GM12864 (cell line): ENCODE results near the gene LY6G5B.

Experiments
- DNase-seq: peaks from one replicate; pipeline ENCODE4 v3.0.0-alpha.2; 2011; ENCODE audit warnings: low read depth
- H3K4me3 ChIP-seq: 2 replicates; pipeline ENCODE4 v1.5.1; 2011; ENCODE audit warnings: mild to moderate bottlenecking, low read depth, low read length, control low read depth
- CTCF ChIP-seq: IDR thresholded peaks from 2 replicates; pipeline ENCODE4 v1.5.1; 2011; ENCODE audit warnings: low read depth, mild to moderate bottlenecking, moderate library complexity, low read length, control low read depth, inconsistent platforms; ENCODE audit errors: missing control alignments

LY6G5B gene

DNA sequence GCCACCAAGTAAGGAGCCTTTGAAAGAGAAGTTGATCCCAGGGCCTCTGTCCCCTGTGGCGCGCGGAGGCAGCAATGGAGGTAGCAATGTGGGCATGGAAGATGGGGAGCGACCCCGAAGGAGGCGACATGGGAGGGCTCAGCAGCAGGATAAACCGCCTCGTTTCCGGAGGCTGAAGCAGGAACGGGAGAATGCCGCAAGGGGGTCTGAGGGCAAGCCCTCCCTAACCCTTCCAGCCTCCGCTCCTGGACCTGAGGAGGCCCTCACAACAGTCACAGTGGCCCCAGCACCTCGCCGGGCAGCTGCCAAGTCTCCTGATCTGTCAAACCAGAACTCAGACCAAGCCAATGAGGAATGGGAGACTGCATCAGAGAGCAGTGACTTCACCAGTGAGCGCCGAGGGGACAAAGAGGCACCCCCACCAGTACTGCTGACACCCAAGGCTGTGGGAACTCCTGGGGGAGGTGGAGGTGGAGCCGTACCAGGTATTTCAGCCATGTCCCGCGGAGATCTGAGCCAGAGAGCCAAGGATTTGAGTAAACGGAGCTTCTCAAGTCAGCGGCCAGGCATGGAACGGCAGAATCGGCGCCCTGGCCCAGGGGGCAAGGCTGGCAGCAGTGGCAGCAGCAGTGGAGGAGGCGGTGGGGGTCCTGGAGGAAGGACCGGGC is 37.4 kb upstream of the LY6G5B start:
- DNase-seq = no peak
- H3K4me3 ChIP-seq = no peak overlapping the region
- no peak for TF ChIP-seq CTCF

GRCh38 chr6:31633447-31633846 is 36.3 kb upstream of the LY6G5B start:
- no peak overlapping the region for H3K4me3 ChIP-seq
- no peak for TF ChIP-seq CTCF
- DNase-seq = no peak

- DNase-seq = no peak
- no peak for TF ChIP-seq CTCF
- H3K4me3 ChIP-seq = no peak overlapping the region
These were observed 35.6 kb upstream of the LY6G5B start for GRCh38 chr6:31634131-31634530.

GRCh38 chr6:31634969-31635575 is 34.7 kb upstream of the LY6G5B start:
- no peak overlapping the region for H3K4me3 ChIP-seq
- no peak for TF ChIP-seq CTCF
- no peak for DNase-seq

- DNase-seq = no peak
- TF ChIP-seq CTCF = no peak
- no peak overlapping the region for H3K4me3 ChIP-seq
These were observed 32.8 kb upstream of the LY6G5B start for GRCh38 chr6:31636698-31637596.

GRCh38 chr6:31639043-31639442 is 30.7 kb upstream of the LY6G5B start:
- no peak for DNase-seq
- no peak for TF ChIP-seq CTCF
- H3K4me3 ChIP-seq = no peak overlapping the region
